GM21737 (cell line): ENCODE data around the gene PTPN4.
"Not testable (repeated sequence)": the region's sequence is repeated elsewhere in the genome, so short reads cannot be mapped to it uniquely, and the experiment has no call there.

Experiments used
- ATAC-seq: cut with Tn5 transposase; IDR thresholded peaks from one replicate; pipeline ENCODE4 v1.9.1; 2021; ENCODE audit warnings: mild to moderate bottlenecking, moderate library complexity; ENCODE audit not compliant: unreplicated experiment

The PTPN4 gene

GRCh38 chr2:120013597-120014223 lies 254.0 kb downstream of the PTPN4 start:
- no peak for ATAC-seq

GRCh38 chr2:120014226-120014980 lies 254.7 kb downstream of the PTPN4 start:
- ATAC-seq = no peak

- no peak for ATAC-seq
Observed at GRCh38 chr2:120016800-120017199, 257.1 kb downstream of the PTPN4 start.

GRCh38 chr2:120017201-120017600 lies 257.5 kb downstream of the PTPN4 start:
- no peak for ATAC-seq

- ATAC-seq = no peak
Observed at GRCh38 chr2:120018549-120018948, 258.8 kb downstream of the PTPN4 start.

- ATAC-seq = no peak
Observed at GRCh38 chr2:120020554-120020953, 260.8 kb downstream of the PTPN4 start.

- not testable (repeated sequence) for ATAC-seq
Observed at GRCh38 chr2:120022505-120022904, 262.8 kb downstream of the PTPN4 start.

- no peak for ATAC-seq
Observed at GRCh38 chr2:120026890-120027289, 267.2 kb downstream of the PTPN4 start.

- ATAC-seq = no peak
Observed at GRCh38 chr2:120028795-120029194, 269.1 kb downstream of the PTPN4 start.

- no peak for ATAC-seq
Observed at GRCh38 chr2:120029672-120030640, 270.2 kb downstream of the PTPN4 start.

- ATAC-seq = no peak
Observed at GRCh38 chr2:120032297-120032696, 272.6 kb downstream of the PTPN4 start.
